Activated CD8-positive, alpha-beta memory T cell treated with anti-CD3 and anti-CD28 coated beads for 48 hours (primary cell): ENCODE measurements around the gene ARMC2.
"Not testable (repeated sequence)": the region's sequence is repeated elsewhere in the genome, so short reads cannot be mapped to it uniquely, and the experiment has no call there.

Experiments used
- DNase-seq, 3 experiments: peaks; one replicate each; pipeline ENCODE4 v3.0.0-alpha.2; 2020; ENCODE audit warnings: low read depth in 2 of 3, low spot score in 2 of 3

ARMC2 gene

DNA sequence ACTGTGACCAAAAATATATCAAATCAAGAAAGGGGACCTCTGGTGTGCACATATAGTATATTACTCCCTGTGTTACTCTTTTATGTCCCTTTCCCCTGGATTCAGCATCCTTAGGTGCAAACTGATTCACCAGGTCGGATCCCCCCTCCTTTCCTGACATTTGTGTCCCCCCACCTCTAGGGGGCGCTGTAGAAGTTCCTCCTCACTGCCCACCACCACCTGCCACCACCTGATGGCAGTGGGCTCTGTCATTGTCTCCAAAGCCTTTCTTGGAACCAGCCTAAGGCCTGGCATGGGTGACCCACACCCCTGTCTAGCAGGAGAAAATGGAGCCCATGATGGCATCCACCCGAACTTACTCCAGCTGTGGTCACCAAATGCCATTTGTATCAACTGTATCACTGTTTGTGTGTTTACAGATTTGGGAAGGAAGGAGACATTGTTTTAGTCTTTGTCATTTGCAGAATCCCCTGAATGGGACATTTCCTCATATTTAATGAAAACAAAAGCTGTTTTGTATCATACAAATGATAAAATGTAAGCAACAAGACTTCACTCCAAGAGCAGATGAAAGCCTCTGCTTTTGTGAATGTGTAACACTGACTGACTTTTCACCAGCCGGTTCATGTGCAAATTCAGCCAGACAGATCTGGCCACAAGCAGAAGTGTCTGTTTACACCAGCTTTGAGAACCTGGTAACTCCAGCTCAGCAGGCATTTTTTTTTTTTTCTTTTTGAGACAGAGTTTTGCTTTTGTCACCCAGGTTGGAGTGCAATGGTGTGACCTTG, 66.2 kb downstream of the ARMC2 start:
- DNase-seq = peak in 1 of 3 experiments; percentile 29

DNA sequence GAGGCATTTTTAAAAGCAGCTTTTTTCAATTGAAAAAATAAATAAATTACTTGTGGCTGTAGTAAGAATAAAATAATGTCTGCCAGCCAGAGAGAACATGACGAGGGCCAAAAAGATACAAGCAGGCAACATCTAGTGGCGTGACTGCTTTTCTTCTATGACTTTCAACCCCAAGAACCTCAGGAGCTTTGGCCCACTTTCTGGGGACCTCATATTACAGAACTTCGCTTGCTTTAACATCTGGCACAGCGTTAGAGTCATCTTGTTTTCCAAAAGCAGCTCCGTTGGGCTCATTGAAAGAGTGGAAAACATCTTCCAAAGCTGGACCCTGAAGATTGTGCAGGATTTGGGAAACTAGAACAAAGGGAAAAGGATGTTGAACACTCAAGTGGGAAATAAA, 67.0 kb downstream of the ARMC2 start:
- no peak for DNase-seq

DNA sequence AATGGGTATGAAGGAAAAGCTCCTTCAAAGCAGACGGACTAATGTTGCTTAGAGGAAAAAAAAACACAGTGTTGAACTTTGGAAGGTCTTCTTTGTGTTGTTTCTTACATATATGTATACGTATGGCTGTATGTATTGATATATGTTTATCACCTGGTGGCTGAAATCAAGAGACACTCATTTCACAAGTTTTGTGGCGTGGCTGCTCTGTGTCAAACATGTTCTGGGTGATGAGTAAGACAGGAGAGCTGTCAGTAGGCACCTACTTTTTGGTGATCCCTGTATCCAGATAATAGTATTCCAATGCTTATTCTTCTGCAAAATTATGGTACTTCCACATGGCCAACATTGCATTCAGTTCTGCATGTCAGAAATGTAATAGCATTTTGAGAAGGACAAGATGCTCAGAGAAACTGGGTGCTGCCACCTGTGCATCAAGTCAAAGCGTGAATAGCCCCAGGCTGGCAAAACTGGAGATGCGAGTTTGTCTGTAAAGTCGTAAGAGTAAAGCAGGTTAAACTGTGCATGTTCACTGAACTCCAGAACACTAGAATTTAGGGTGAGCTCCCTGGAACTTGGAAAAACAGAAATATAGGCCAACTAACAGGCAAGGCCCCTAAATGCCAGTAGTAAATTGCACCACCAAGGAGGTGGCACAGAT, 67.9 kb downstream of the ARMC2 start:
- DNase-seq = no peak

DNA sequence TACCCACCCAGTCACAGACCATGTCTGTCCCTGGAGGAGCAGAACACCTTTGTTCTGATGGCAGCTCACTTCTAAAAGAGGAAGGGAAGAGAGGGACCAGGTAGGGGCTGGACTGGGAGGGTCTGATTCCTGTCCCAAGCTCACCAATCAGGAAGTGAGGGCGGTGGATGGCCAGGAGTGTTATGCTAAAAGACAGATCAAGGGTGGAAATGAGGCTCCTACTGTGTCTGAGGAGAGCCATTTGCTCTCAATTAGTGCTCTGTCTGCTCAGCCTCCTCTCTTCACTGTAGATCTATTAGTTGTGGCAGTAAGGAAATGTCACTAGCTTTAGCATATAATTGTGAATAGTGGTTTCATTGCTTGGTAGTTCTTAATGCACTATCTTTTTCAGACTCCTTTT, 72.5 kb downstream of the ARMC2 start:
- no peak for DNase-seq

DNA sequence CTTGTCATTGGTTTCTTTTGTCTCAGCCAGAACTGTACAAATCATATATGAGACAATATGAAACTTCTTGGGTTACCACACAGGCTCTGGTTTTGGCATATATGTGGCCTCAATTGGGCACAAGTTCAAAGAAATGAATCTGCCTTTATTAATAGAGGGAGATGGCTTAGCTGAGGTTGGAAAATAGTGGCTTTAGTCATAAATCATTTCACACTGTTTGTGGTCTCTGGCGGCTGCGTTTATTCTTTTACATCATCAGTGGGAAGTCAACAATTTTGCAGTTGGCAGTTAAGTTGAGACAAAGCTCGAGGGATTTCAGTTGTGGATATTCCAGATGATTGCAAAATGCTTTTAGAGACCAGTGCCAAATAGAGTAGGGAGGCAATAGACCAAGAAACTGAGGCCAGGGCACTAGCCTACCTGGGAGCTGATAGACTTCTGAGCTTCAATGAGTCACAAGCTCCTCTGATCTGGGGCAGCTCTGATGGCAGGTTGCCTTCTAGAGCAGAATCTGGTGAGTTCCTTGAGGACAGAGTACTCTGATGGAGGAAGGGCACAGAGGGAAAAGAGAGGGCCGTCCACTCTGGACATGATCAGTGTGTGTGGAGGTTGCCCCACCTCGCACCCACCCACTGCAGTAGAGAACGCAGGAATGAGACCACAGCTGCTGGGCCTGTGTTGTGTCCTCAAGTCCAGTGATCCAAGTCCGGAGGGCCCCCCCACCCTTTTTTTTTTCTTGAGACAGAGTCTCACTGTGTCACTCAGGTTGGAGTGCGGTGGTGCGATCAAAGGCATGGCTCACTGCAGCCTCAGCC, 73.5 kb downstream of the ARMC2 start:
- DNase-seq = no peak

DNA sequence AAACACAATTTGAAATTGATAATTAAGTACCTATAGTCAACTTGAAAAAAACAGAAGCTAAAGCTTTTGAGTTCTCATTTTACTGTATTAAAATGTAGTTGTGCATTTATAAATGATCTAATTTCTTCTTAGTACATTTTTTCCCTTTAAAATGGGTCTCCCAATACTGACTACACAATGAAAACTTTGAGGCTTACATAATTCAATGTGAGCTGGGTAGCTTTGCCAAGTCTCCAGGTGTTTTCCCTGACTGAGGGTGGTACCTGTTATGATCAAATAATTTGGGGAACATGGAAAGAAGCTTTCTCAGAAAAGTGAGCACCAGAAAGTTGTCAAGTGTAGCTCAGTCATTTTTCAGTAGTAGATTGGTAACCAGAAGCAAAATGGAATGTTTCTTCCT, 74.3 kb downstream of the ARMC2 start:
- DNase-seq = no peak

DNA sequence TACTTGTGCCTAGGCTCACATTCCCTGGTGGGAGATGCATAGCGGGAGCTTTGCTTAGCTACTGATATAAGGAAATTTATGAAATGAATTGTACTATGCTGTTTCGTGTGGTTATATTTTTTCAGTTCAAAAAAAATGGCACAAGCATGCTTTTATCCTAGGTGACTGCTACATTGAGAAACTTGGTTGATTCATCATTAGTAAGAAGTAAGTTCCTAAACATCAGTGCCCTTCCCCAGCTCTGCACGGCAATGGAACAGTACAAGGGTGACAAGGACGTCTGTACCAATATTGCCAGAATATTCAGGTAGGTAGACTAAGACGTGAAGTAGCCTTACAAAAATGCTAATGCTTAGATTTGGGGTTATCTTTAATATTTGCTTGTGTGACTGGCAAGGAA, 79.7 kb downstream of the ARMC2 start:
- no peak for DNase-seq

DNA sequence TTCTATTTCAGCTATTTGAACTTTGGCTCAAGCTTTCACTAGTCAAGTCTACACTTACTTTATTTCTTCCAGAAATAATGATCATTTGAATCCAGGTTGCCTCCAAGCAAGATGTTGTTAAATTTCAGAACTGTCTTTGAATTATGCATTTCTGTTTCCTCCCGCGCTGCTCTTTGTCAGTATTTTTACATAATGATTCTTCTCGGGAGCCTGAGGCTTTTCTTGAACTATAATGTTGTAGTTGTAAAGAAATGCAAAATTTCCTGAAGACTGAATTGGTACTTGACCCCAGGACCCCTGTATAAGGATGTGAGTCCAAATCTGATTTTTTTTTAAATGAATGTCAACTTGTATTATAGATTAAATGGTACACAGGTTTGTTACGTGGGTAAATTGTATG, 80.4 kb downstream of the ARMC2 start:
- DNase-seq = no peak

DNA sequence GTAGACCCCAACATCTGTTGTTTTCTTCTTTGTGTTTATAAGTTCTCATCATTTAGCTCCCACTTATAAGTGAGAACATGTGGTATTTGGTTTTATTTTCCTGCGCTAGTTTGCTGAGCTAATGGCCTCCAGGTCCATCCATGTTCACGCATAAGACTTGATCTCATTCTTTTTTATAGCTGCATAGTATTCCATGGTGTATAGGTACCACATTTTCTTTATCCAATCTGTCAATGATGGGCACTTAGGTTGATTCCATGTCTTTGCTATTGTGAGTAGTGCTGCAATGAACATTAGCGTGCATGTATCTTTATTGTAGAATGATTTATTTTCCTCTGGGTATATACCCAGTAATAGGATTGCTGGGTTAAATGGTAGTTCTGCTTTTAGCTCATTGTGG, 82.9 kb downstream of the ARMC2 start:
- not testable (repeated sequence) for DNase-seq

DNA sequence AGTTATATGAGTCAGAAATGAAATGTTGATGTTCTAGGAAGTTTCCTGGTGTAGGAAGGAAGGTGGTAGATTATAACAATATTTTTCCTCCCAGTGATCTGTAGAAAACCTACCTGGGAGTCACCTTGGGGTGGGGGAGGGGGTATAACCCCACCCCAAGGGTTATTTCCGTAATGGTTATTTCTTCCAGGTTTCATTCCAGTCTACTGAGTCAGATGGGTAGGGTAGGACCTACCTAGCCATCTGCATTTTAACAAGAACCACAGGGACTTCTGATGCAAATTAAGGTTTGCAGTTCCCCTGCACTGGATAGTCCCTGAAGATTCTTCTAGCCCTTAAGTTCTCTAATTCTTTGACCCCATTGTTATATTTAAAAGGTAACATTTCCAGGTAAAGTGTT, 88.9 kb downstream of the ARMC2 start:
- DNase-seq = no peak

DNA sequence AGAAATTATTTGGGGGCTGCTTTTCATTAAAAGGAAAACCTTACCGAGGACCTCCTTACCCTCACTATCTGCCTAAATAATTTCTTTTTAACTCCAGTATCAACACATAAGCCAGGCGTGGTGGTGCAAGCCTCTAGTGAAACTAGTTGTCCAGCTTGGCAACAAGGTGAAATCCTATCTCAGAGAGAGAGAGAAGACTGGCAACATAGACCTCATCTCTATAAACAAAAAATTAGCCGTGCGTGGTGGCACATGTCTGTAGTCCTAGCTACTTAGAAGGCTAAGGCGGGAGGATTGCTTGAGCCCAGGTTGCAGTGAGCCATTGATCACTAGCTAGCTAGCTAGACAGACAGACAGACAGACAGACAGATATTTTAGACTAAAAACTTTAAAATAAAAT, 92.5 kb downstream of the ARMC2 start:
- DNase-seq = no peak

DNA sequence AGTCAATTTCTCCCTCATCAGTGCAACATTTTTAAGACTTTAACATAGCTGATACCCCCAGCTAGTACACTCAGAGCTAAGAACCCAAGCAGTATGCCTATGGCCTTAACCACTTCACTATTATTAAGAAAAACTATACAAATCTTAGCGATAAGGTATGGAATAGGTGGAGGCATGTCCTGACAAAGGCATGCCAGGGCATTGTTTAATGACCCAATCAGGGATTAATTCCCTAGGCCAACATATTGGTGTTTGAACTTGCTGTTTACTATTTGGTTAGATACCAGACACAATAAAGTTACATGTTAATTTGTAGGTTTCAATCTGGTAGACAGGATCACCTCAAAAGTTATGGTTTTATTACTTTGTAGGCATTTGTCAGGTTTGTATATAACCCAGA, 93.1 kb downstream of the ARMC2 start:
- no peak for DNase-seq

DNA sequence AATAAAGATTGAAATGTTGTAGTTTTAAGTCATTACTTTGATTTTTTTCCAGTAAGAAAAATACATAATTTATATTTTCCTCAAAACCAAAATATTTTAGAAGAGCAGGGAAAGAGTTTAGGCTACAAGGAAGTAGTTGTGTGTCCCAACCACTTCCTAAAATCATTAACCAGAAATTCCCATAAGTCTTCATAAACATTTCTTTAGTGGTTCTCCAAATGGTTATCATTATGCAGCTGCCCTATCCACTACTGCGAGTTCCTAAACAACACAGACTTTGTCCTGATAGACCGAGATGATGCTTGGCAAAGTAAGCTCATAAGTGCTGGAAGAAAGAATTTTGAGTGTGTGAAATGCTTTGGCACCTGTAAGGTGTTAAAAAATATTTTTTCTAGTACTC, 93.6 kb downstream of the ARMC2 start:
- DNase-seq = no peak

DNA sequence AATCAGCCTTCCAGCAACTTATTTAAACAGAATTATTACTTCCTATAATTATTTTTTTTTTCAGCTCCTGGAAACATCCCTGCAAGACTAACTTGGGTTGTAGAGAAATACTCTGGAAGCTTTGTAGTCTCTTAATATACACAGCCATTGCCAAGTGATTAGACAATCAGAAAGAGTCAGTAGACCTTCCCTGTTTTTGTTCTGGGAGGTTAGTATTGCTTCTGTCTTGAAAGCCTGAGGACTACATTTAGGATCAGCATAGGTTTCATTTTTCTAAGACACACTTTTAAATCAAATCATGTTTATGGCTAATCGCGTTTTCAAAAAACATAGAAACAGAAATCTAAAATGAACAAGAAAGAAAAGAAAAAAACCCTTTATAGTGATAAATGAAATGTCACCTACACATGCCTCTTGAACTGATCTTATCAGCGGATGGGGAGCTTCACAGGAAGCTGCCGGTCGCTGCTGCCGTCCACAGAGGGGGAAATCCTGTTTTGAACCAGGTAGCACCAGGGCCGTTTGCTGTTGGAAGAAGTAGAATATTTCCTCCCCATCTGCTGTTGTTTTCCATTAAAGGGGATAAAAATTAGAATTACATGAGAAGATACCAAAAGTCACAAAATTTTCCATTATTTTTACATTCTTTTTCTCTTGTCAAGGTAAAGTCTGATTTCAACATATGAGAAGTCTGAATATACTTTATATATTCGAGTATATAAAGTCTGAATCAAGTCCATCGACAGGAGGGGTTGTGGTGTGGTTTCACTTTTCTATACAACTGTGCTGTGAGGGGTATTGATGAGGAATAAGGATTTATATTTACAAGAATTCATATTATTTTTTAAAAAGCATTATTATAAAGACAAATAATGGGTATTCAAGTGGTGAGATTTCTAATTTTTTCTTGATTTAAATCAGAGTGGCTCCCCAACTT, 94.6 kb downstream of the ARMC2 start:
- DNase-seq = peak in 1 of 3 experiments; percentile 21

DNA sequence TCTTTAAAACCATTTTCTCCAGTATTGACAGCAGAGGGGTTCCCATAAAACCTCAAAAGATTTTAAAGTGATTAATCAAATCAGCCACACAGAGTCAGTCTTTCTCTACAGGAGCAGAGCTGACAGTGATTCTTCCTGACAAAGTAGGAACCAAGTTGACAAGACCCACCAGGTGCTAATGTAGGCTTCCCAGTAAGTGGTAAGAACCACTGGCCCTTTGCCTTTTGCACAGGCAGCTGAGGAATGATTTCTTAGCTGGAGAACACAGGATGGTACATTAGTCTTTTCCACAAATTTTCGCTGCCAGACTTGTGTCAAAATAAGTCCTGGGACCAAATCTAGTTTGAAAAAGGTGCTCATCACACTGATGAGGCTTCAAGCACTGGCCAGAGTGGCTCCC, 95.8 kb downstream of the ARMC2 start:
- no peak for DNase-seq

DNA sequence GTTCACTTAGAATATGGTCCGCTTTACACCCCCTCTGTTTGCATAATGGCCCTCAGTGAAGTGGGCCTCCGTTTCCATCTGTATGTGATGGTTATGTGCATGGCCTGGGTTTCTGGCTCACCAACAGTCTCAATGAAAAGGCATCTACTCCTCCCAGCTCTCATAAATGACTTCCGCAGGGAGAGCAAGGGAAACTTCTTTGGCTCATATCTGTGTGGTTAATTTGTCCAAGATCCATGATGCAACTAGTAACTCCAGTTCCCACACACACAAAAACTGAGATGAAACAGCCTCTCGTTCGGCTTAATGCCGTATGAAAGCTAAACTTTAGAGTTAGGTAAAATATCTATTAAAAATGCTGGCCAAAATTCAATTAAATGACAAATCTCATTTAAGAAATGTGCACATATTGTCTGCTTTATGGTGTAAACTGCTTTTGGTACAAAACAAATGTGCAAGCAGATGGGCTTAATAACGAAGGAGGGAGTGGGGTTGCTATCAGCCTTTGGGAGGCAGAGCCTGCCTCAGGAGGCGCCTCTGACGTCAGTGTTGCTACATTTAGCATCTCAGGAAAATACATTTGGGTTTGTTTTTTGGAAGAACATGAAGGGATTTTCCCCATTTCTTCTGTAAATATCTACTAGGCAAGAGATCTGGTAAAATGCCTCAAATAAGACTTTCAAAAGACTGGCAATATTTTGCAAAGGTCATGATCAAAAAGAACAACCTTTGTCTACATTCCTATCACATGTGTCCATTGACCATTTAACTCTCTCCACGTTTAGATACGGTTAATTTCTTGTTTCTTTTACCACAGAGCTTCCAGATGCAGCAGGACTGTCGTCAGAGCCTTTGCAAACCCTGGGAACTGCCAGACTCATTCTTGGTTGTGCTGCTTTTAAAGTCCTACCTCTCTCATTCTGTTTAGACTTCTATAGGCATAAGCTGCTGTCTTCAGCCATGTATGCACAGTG, 96.8 kb downstream of the ARMC2 start:
- no peak for DNase-seq

DNA sequence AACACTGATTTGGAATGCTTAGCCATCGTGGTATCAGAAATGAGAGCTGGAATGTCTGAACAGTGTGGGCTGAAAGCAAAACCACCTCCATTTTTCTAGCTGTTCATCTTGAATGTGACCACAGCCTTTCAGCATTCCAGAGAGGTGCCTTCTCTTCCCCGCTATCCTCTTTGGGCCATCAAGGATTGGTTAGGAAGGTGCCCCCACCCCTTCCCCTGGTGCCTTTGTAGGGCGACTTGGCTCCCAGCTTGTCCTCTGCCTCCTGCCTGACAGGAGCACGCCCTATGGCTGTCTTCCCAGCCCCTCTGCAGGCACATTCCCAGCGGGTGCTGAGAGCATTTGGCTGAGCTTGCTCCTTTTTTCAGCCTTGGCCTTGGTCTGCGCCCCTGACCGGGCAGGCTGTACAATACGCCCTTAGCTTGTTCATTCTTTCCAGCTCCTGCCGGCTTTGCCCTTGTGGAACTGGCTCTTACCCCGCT, 97.5 kb downstream of the ARMC2 start:
- DNase-seq = no peak

DNA sequence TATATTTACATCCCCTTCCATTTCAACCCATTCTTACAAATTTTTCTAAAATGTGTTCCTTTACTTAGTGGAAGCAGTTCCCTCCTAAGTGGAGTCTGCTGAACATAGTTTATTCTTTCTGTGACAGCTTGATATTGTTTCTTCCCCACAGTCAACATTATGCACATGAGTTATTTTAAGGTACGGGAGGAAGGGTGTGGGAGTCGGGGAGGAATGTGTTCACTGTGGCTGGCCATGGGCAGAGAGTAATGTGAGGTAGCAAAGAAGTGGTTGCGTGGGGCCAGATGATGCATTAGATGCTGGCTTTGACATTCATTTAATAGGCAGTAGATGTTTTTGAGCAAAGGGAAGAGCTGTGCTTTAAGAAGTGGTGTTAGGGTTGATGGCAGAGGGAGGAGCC, 98.5 kb downstream of the ARMC2 start:
- DNase-seq = no peak

DNA sequence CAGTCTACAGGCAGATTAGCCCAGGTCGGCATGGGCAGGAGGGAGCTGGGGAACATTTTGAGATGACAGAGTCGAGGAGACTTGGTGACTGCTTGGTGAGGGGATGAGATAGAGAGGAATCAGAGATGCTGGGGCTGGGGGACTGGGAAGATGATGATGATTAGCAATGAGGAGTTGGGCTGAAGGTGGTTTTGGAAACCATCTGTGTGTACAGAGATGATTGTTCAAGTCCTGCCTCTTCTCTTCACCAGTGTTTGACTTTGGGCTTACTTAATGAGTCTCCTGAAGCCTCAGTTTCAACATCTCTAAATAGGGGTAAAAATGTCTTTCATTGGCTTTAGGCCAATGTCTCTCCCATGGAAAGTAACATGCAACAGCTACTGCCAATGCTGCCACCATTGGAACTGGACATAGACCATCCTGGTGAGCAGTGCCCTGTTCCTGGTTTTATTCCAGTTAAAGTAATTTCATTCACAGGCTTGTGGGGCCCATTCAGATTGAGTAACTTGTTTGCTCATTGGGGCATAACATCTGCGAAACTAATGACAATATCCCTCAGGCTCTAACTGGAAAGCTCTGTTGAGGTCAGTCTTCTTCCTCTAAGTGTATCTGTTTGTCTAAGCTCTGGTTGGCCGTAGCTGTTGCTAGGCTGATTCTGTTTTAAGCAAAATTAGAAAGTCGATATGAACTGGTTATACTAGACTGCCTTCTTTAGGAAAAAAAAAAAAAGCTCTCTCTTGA, 99.1 kb downstream of the ARMC2 start:
- no peak for DNase-seq
